Mononuclear cell (primary cell): ENCODE measurements around the gene ACAP1. TPM values are rescaled to one million over a fixed set of nuclear protein-coding genes. Genes with fewer than 3 reads are reported as not detected.

Source experiments
- H3K27me3 ChIP-seq: 2 replicates; pipeline ENCODE4 v1.6.0; 2011; ENCODE audit warnings: low read length, control low read depth; ENCODE audit not compliant: insufficient read depth
- H3K4me1 ChIP-seq: 2 replicates; pipeline ENCODE4 v1.5.1; 2011; ENCODE audit warnings: mild to moderate bottlenecking, low read length, control low read depth; ENCODE audit not compliant: insufficient read depth
- H3K4me3 ChIP-seq: 2 replicates; pipeline ENCODE4 v1.5.1; 2011; ENCODE audit warnings: mild to moderate bottlenecking, low read length, moderate library complexity
- H3K9me3 ChIP-seq: 2 replicates; pipeline ENCODE4 v1.5.1; 2011; ENCODE audit warnings: low read depth, mild to moderate bottlenecking, control low read depth, low read length
- total RNA-seq: library from RNA; depleted of rRNA; stranded (reverse); fragments of >200 nt; gene quantifications from one replicate; pipeline ENCODE4 v1.2.3, GENCODE V29; 2012

The ACAP1 gene
- total RNA-seq: 107 TPM

GRCh38 chr17:7336240-7337175 lies at the start of gene ACAP1:
TSS of gene ACAP1 (plus strand) at chr17:7336529. CDS start at chr17:7336735, 206 bp downstream.
- no peaks in the 10 kb centered on the region for H3K27me3 ChIP-seq
- peak within 1 kb of the TSS; percentile 71 for H3K4me3 ChIP-seq
- no peaks in the 10 kb centered on the region for H3K9me3 ChIP-seq
- H3K4me1 ChIP-seq: peaks cover 81% of the 10 kb centered on the region

- H3K4me3 ChIP-seq: no peak overlapping the region
- peaks cover 6% of the 10 kb centered on the region for H3K4me1 ChIP-seq
- no peaks in the 10 kb centered on the region for H3K9me3 ChIP-seq
- peaks cover 17% of the 10 kb centered on the region for H3K27me3 ChIP-seq
Measured at GRCh38 chr17:7289256-7290032, 46.9 kb upstream of the ACAP1 start.

- no peaks in the 10 kb centered on the region for H3K9me3 ChIP-seq
- H3K4me3 ChIP-seq: no peak overlapping the region
- peaks cover 22% of the 10 kb centered on the region for H3K27me3 ChIP-seq
- peaks cover 12% of the 10 kb centered on the region for H3K4me1 ChIP-seq
Measured at GRCh38 chr17:7290166-7290565, 46.2 kb upstream of the ACAP1 start.

GRCh38 chr17:7290685-7291084 lies 45.6 kb upstream of the ACAP1 start:
- Histone ChIP-seq H3K4me3 (no peak overlapping the region), H3K4me1 (peaks cover 16% of the 10 kb centered on the region), H3K27me3 (peaks cover 27% of the 10 kb centered on the region), H3K9me3 (no peaks in the 10 kb centered on the region)

- Histone ChIP-seq H3K4me3 (no peak overlapping the region), H3K4me1 (peaks cover 26% of the 10 kb centered on the region), H3K27me3 (peaks cover 31% of the 10 kb centered on the region), H3K9me3 (no peaks in the 10 kb centered on the region)
Measured at GRCh38 chr17:7292194-7292593, 44.1 kb upstream of the ACAP1 start.

- Histone ChIP-seq H3K9me3 (no peaks in the 10 kb centered on the region), H3K27me3 (peaks cover 31% of the 10 kb centered on the region), H3K4me1 (peaks cover 26% of the 10 kb centered on the region), H3K4me3 (no peak overlapping the region)
Measured at GRCh38 chr17:7292729-7293128, 43.6 kb upstream of the ACAP1 start.

- Histone ChIP-seq H3K4me3 (no peak overlapping the region), H3K4me1 (peaks cover 26% of the 10 kb centered on the region), H3K27me3 (peaks cover 31% of the 10 kb centered on the region), H3K9me3 (no peaks in the 10 kb centered on the region)
Measured at GRCh38 chr17:7293159-7293558, 43.2 kb upstream of the ACAP1 start.

- H3K9me3 ChIP-seq: no peaks in the 10 kb centered on the region
- no peak overlapping the region for H3K4me3 ChIP-seq
- H3K4me1 ChIP-seq: peaks cover 26% of the 10 kb centered on the region
- H3K27me3 ChIP-seq: peaks cover 31% of the 10 kb centered on the region
Measured at GRCh38 chr17:7293816-7294613, 42.3 kb upstream of the ACAP1 start.

- peaks cover 31% of the 10 kb centered on the region for H3K27me3 ChIP-seq
- peaks cover 26% of the 10 kb centered on the region for H3K4me1 ChIP-seq
- no peak within 1 kb of the TSS for H3K4me3 ChIP-seq
- no peaks in the 10 kb centered on the region for H3K9me3 ChIP-seq
Measured at GRCh38 chr17:7294614-7295153, 41.6 kb upstream of the ACAP1 start, which contains the start of gene YBX2. TSS of gene YBX2 (minus strand) at chr17:7294639. CDS start at chr17:7294500, 139 bp downstream.

GRCh38 chr17:7295230-7296180 lies 40.8 kb upstream of the ACAP1 start:
- no peaks in the 10 kb centered on the region for H3K9me3 ChIP-seq
- H3K4me1 ChIP-seq: peaks cover 26% of the 10 kb centered on the region
- H3K27me3 ChIP-seq: peaks cover 31% of the 10 kb centered on the region
- no peak overlapping the region for H3K4me3 ChIP-seq

GRCh38 chr17:7296189-7296861 lies 40.0 kb upstream of the ACAP1 start:
- Histone ChIP-seq H3K27me3 (peaks cover 31% of the 10 kb centered on the region), H3K4me3 (no peak overlapping the region), H3K4me1 (peaks cover 26% of the 10 kb centered on the region), H3K9me3 (no peaks in the 10 kb centered on the region)

- Histone ChIP-seq H3K4me1 (peaks cover 16% of the 10 kb centered on the region), H3K4me3 (no peak overlapping the region), H3K9me3 (no peaks in the 10 kb centered on the region), H3K27me3 (no peaks in the 10 kb centered on the region)
Measured at GRCh38 chr17:7304179-7304578, 32.1 kb upstream of the ACAP1 start.
